WERI-Rb-1 (cell line): Measurements from ENCODE around the gene SYTL3.

Source experiments
- DNase-seq: peaks from one replicate; pipeline ENCODE4 v3.0.0-alpha.2; 2020
- H3K27ac ChIP-seq: fragments of 250-450 bp; sonication (Bioruptor Pico); 2 replicates; pipeline ENCODE4 v1.5.1; 2020; ENCODE audit warnings: mild to moderate bottlenecking, moderate library complexity
- H3K27me3 ChIP-seq: fragments of 250-450 bp; sonication (Bioruptor Pico); 2 replicates; pipeline ENCODE4 v1.5.1; 2021; ENCODE audit warnings: mild to moderate bottlenecking, low read depth, moderate library complexity; ENCODE audit not compliant: insufficient read depth, severe bottlenecking
- H3K36me3 ChIP-seq: fragments of 250-450 bp; sonication (Bioruptor Pico); 2 replicates; pipeline ENCODE4 v1.5.1; 2020; ENCODE audit warnings: mild to moderate bottlenecking, moderate library complexity
- H3K4me3 ChIP-seq: 2 replicates; pipeline ENCODE4 v1.5.1; 2011; ENCODE audit warnings: low read depth, mild to moderate bottlenecking, control low read depth, low read length
- H3K9me3 ChIP-seq: fragments of 250-450 bp; sonication (Bioruptor Pico); 2 replicates; pipeline ENCODE4 v1.5.1; 2021; ENCODE audit warnings: mild to moderate bottlenecking, moderate library complexity; ENCODE audit not compliant: severe bottlenecking
- TF ChIP-seq, protein P1 (sequence below): IDR thresholded peaks from 2 replicates; pipeline ENCODE4 v1.5.1; 2011; ENCODE audit warnings: low read depth, mild to moderate bottlenecking, control low read depth, inconsistent platforms, low read length

SYTL3 gene

DNA sequence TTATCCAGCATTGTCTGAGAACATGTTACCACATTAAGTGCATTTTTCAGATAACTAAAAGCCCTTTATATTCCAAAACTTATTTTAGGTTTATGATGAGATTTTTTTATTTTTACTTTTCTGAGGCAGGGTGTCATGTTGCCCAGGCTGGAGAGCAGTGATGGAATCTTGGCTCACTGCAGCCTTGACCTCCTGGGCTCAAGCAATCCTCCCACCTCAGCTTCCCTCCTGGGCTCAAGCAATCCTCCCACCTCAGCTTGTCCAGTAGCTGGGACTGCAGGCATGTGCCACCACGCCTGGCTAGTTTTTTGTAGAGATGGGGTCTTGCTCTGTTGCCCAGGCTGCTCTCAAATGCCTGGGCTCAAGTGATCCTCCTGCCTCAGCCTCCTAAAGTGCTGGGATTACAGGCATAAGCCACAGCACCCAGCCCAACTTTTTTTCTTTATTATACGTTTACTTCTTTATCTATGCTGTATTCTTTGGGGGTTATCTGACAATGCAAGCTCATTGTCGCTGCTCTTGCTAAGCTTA lies 11.5 kb upstream of the SYTL3 start:
- TF ChIP-seq, protein P1, sequence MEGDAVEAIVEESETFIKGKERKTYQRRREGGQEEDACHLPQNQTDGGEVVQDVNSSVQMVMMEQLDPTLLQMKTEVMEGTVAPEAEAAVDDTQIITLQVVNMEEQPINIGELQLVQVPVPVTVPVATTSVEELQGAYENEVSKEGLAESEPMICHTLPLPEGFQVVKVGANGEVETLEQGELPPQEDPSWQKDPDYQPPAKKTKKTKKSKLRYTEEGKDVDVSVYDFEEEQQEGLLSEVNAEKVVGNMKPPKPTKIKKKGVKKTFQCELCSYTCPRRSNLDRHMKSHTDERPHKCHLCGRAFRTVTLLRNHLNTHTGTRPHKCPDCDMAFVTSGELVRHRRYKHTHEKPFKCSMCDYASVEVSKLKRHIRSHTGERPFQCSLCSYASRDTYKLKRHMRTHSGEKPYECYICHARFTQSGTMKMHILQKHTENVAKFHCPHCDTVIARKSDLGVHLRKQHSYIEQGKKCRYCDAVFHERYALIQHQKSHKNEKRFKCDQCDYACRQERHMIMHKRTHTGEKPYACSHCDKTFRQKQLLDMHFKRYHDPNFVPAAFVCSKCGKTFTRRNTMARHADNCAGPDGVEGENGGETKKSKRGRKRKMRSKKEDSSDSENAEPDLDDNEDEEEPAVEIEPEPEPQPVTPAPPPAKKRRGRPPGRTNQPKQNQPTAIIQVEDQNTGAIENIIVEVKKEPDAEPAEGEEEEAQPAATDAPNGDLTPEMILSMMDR, result no peak
- H3K36me3 ChIP-seq, result peaks cover 26% of the 10 kb centered on the region
- no peak overlapping the region for H3K27ac ChIP-seq
- H3K9me3 ChIP-seq, result no peaks in the 10 kb centered on the region
- H3K4me3 ChIP-seq, result no peak overlapping the region
- no peak for DNase-seq
- H3K27me3 ChIP-seq, result no peaks in the 10 kb centered on the region

DNA sequence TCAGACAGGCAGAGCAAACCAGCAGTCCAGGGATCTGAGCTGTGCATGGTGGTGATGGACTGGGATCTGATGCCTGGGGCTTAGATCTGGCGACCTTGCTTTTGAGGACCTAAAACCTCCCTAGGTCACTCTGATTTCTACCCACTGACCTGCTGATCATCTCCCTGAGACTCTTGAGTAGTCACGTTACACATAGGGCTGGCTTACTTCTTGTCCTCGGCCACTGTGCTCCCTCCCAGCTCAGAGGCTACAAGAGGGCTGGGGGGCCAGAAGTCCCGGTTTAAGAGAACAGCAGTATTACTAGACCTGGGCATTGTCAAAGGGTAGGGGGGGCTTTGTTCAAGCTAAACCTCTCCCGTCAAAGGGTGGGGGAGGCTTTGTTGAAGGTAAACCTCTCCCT lies 10.8 kb upstream of the SYTL3 start:
- no peak for DNase-seq
- Histone ChIP-seq H3K27ac (no peak overlapping the region), H3K4me3 (no peak overlapping the region), H3K9me3 (no peaks in the 10 kb centered on the region), H3K36me3 (peaks cover 26% of the 10 kb centered on the region), H3K27me3 (no peaks in the 10 kb centered on the region)
- TF ChIP-seq, protein P1, result no peak

DNA sequence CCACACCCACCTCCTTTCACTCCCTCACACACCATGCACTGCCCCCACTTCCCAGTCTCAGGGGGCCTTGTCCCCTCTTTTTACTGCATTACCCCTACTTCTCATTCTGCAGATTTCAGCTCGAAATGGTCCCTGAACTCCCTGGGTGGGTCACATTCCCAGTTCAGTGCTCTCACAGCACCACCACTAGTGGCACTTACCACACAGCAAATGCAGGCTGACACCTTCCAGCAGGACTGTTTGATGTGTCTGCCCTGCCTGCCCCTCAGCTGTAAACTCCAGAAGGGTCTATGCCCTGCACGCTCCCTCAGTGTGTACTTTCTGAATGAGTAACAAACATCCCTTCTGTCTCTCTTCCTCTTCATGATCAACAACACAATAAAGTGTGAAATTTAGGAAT lies 9.3 kb upstream of the SYTL3 start:
- Histone ChIP-seq H3K9me3 (no peaks in the 10 kb centered on the region), H3K36me3 (peaks cover 18% of the 10 kb centered on the region), H3K27ac (no peak overlapping the region), H3K27me3 (no peaks in the 10 kb centered on the region), H3K4me3 (no peak overlapping the region)
- DNase-seq, result no peak
- TF ChIP-seq, protein P1, result no peak

DNA sequence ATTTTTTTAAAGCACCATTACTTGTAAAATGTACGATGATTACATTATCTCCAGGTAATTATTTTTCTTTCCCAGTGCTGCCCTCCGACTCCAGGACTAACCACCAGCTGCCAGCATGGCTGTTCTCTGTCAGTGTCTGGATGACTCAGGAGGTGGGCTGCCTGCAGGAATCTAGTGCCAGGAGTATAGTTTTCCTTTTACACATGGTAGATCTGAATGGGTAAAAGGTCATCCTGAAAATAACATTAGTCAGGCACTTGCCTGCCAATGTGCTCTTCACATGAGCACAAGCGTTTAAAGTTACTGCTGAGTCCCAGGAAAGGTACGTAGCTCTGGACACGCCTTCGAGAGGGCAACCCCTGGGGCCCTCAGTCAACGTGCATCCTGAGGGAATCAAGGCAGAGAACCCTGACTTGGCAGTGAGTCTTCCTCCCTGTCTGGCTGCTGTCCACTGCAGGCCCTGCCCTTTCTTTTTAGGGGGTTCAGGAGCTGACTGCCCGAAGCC lies 7.7 kb upstream of the SYTL3 start:
- TF ChIP-seq, protein P1, result no peak
- DNase-seq, result no peak
- Histone ChIP-seq H3K4me3 (no peak overlapping the region), H3K36me3 (peaks cover 5% of the 10 kb centered on the region), H3K9me3 (no peaks in the 10 kb centered on the region), H3K27me3 (no peaks in the 10 kb centered on the region), H3K27ac (no peak overlapping the region; the same call in 1 of the 2 replicates)

DNA sequence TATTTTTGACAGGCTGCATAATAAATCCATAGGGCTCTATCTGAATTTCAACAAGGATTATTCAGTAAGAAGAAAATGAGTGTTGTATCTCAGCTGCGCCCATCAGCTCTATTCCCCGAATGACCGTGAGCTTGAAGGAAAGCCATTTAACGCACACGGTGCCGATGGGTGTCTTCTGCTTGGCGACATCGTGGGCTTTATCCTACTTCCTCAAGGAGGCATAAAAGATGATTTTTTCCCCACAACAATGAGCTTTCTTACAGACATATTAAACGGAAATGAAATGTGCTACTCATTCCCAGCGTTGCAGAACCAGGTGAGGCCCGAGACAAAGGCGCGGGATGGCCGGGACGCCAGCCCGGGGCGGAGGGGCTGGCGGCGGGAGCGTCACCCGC lies 6.0 kb upstream of the SYTL3 start:
- Histone ChIP-seq H3K27ac (peak overlapping the region; percentile 96), H3K9me3 (no peaks in the 10 kb centered on the region), H3K36me3 (no peaks in the 10 kb centered on the region; the same call in none of the 2 replicates), H3K27me3 (no peaks in the 10 kb centered on the region), H3K4me3 (peak overlapping the region; percentile 93)
- TF ChIP-seq, protein P1, result no peak
- DNase-seq, result no peak
